GM19467 (cell line): ENCODE results near the gene FAM107A.

Source experiments
- ATAC-seq: cut with Tn5 transposase; IDR thresholded peaks from one replicate; pipeline ENCODE4 v1.9.1; 2021; ENCODE audit warnings: mild to moderate bottlenecking, moderate library complexity; ENCODE audit not compliant: unreplicated experiment

The FAM107A gene

GRCh38 chr3:58577269-58577821 lies at the start of gene FAM107A:
TSS of gene FAM107A (minus strand) at chr3:58577391. CDS start at chr3:58569860, 7,531 bp downstream.
- no peak for ATAC-seq

GRCh38 chr3:58625196-58625824 lies 48.1 kb upstream of the FAM107A start:
- no peak for ATAC-seq

- no peak for ATAC-seq
Observed at GRCh38 chr3:58624550-58624949, 47.4 kb upstream of the FAM107A start.

- no peak for ATAC-seq
Observed at GRCh38 chr3:58623961-58624360, 46.8 kb upstream of the FAM107A start.

GRCh38 chr3:58623478-58623877 lies 46.3 kb upstream of the FAM107A start:
- ATAC-seq, result no peak

- no peak for ATAC-seq
Observed at GRCh38 chr3:58622892-58623291, 45.7 kb upstream of the FAM107A start.

- ATAC-seq, result no peak
Observed at GRCh38 chr3:58622436-58622835, 45.2 kb upstream of the FAM107A start.

- no peak for ATAC-seq
Observed at GRCh38 chr3:58621086-58621830, 44.1 kb upstream of the FAM107A start.

GRCh38 chr3:58620421-58620820 lies 43.2 kb upstream of the FAM107A start:
- ATAC-seq, result no peak

GRCh38 chr3:58617338-58617761 lies 40.2 kb upstream of the FAM107A start:
- ATAC-seq, result no peak

GRCh38 chr3:58613236-58614132 lies 36.3 kb upstream of the FAM107A start:
- ATAC-seq, result no peak

GRCh38 chr3:58612830-58613229 lies 35.6 kb upstream of the FAM107A start:
- no peak for ATAC-seq

- ATAC-seq, result no peak
Observed at GRCh38 chr3:58609990-58610389, 32.8 kb upstream of the FAM107A start.

- no peak for ATAC-seq
Observed at GRCh38 chr3:58608648-58609047, 31.5 kb upstream of the FAM107A start.

- no peak for ATAC-seq
Observed at GRCh38 chr3:58607816-58608215, 30.6 kb upstream of the FAM107A start.

GRCh38 chr3:58606693-58607092 lies 29.5 kb upstream of the FAM107A start:
- ATAC-seq, result no peak

- ATAC-seq, result no peak
Observed at GRCh38 chr3:58604031-58604430, 26.8 kb upstream of the FAM107A start.

GRCh38 chr3:58603606-58604005 lies 26.4 kb upstream of the FAM107A start:
- no peak for ATAC-seq

- no peak for ATAC-seq
Observed at GRCh38 chr3:58597770-58598310, 20.6 kb upstream of the FAM107A start.

GRCh38 chr3:58596834-58597518 lies 19.8 kb upstream of the FAM107A start:
- no peak for ATAC-seq
